C4-2B (cell line): ENCODE results near the gene EPHA1.

ENCODE experiments used
- H3K27ac ChIP-seq: fragments of 450-650 bp; 2 replicates; pipeline ENCODE4 v1.5.1; 2017
- ZFX ChIP-seq: fragments of 450-650 bp; IDR thresholded peaks from 2 replicates; pipeline ENCODE4 v1.6.1; 2017
- TF ChIP-seq, protein P1 (sequence below): fragments of 450-650 bp; conservative IDR thresholded peaks from 2 replicates; pipeline ENCODE4 v1.5.1; 2017; ENCODE audit warnings: mild to moderate bottlenecking

Gene EPHA1

GRCh38 chr7:143384661-143385631, 23.7 kb downstream of the EPHA1 start:
- H3K27ac ChIP-seq = no peak overlapping the region
- TF ChIP-seq ZFX = no peak
- TF ChIP-seq, protein P1, sequence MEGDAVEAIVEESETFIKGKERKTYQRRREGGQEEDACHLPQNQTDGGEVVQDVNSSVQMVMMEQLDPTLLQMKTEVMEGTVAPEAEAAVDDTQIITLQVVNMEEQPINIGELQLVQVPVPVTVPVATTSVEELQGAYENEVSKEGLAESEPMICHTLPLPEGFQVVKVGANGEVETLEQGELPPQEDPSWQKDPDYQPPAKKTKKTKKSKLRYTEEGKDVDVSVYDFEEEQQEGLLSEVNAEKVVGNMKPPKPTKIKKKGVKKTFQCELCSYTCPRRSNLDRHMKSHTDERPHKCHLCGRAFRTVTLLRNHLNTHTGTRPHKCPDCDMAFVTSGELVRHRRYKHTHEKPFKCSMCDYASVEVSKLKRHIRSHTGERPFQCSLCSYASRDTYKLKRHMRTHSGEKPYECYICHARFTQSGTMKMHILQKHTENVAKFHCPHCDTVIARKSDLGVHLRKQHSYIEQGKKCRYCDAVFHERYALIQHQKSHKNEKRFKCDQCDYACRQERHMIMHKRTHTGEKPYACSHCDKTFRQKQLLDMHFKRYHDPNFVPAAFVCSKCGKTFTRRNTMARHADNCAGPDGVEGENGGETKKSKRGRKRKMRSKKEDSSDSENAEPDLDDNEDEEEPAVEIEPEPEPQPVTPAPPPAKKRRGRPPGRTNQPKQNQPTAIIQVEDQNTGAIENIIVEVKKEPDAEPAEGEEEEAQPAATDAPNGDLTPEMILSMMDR = no peak

DNA sequence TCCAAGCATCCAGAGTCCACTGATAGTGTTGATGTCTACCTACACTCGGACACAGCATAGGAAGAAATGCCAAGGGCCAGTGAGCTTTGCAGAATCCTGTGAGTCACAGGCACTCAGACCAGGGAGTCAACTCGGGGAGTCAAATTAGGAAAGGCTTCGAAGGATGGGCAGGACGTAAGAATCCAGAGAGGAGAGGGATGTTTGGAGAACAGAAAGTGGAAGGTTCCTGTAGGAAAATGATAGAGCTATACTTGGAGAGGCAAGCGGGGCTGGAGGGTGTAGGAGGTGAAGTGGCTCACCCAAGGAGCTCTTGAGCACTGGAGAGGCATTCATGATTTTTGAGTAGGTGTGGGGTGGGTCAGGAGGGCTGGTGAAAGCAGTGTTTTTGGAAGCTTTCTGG, 24.5 kb downstream of the EPHA1 start:
- H3K27ac ChIP-seq = no peak overlapping the region
- no peak for TF ChIP-seq ZFX
- TF ChIP-seq, protein P1 = no peak

DNA sequence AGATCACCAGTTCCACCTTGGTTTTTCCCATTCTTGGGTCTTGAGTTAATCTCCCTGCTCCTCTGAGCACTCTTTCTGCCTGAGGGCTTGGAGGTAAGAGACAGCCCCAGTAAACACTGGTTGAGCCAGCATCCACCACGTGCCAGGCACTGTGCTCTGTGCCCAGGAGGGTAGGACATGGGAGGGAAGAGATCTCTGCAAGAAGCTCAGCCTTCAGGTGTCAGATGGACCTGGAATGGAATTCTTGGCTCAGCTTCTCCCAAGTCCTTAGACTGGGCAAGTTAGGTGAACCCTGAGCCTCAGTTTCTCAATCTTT, 25.1 kb downstream of the EPHA1 start:
- no peak for TF ChIP-seq ZFX
- TF ChIP-seq, protein P1 = no peak
- no peak overlapping the region for H3K27ac ChIP-seq

- no peak overlapping the region for H3K27ac ChIP-seq
- TF ChIP-seq, protein P1 = no peak
- no peak for TF ChIP-seq ZFX
Measured at GRCh38 chr7:143382791-143383641, 25.6 kb downstream of the EPHA1 start.

- no peak for TF ChIP-seq ZFX
- TF ChIP-seq, protein P1 = no peak
- peak overlapping the region; percentile 72; the same call in 1 of the 2 replicates for H3K27ac ChIP-seq
Measured at GRCh38 chr7:143382126-143382790, 26.4 kb downstream of the EPHA1 start.

- peak overlapping the region; percentile 72 for H3K27ac ChIP-seq
- TF ChIP-seq, protein P1 = no peak
- TF ChIP-seq ZFX = peak; percentile 51; the same call in 1 of the 2 replicates
Measured at GRCh38 chr7:143381427-143382125, 27.1 kb downstream of the EPHA1 start.
